Measurements from ENCODE around the gene ANKRD37. TPM values are rescaled to one million over a fixed set of nuclear protein-coding genes. Genes with fewer than 3 reads are reported as not detected.

The ANKRD37 gene
- total RNA-seq, 1 experiment from 2014 or later = 3.6 TPM

- no peaks in the 10 kb centered on the region for H3K4me1 Mint-ChIP-seq (ENCODE audit: low read depth, unreplicated experiment)
- H3K4me3 Mint-ChIP-seq (ENCODE audit: unreplicated experiment) = no peak overlapping the region
- no peak for DNase-seq
- no peaks in the 10 kb centered on the region for H3K9me3 ChIP-seq
- H3K4me3 ChIP-seq (ENCODE audit: low read depth, low read length) = no peak overlapping the region
- no peaks in the 10 kb centered on the region for H3K36me3 Mint-ChIP-seq (ENCODE audit: insufficient read depth, unreplicated experiment)
- H3K27ac Mint-ChIP-seq (ENCODE audit: unreplicated experiment) = no peak overlapping the region
- no peaks in the 10 kb centered on the region for H3K36me3 ChIP-seq (ENCODE audit: control insufficient read depth, insufficient read depth, low read length)
- peaks cover 4% of the 10 kb centered on the region for H3K27me3 Mint-ChIP-seq (ENCODE audit: insufficient read depth, unreplicated experiment)
- BruUV-seq (replicated peaks) = no TSS peak
- ChIA-PET POLR2A (no interaction called here), CTCF (no interaction called here)
- no peak for TF ChIP-seq CTCF (IDR thresholded peaks at IDR 0.05; ENCODE audit: insufficient read depth in 1 of 2, low read depth in 1 of 2, low read length in 1 of 2, severe bottlenecking in 1 of 2, unreplicated experiment in 1 of 2)
- H3K9me3 Mint-ChIP-seq (ENCODE audit: unreplicated experiment) = no peaks in the 10 kb centered on the region
- intact Hi-C loops (cut with micrococcal nuclease; ENCODE audit: unreplicated experiment) = no loop called here
- H3K4me1 ChIP-seq = no peaks in the 10 kb centered on the region
- H3K27me3 ChIP-seq (replicated peaks; ENCODE audit: control insufficient read depth, insufficient read depth, low read length) = no peaks in the 10 kb centered on the region
These were observed 41.2 kb downstream of the ANKRD37 start for GRCh38 chr4:185437809-185438208.

GRCh38 chr4:185441479-185441878, 44.8 kb downstream of the ANKRD37 start:
- H3K4me3 Mint-ChIP-seq (ENCODE audit: unreplicated experiment) = no peak overlapping the region
- TF ChIP-seq CTCF (IDR thresholded peaks at IDR 0.05; ENCODE audit: insufficient read depth in 1 of 2, low read depth in 1 of 2, low read length in 1 of 2, severe bottlenecking in 1 of 2, unreplicated experiment in 1 of 2) = no peak
- DNase-seq = no peak
- no TSS peak for BruUV-seq (replicated peaks)
- no peaks in the 10 kb centered on the region for H3K36me3 Mint-ChIP-seq (ENCODE audit: insufficient read depth, unreplicated experiment)
- CTCF ChIA-PET = no interaction called here
- POLR2A ChIA-PET = no interaction called here
- H3K27me3 Mint-ChIP-seq (ENCODE audit: insufficient read depth, unreplicated experiment) = peaks cover 4% of the 10 kb centered on the region
- H3K27ac Mint-ChIP-seq (ENCODE audit: unreplicated experiment) = no peak overlapping the region
- no peaks in the 10 kb centered on the region for H3K9me3 Mint-ChIP-seq (ENCODE audit: unreplicated experiment)
- no peaks in the 10 kb centered on the region for H3K4me1 ChIP-seq
- no peaks in the 10 kb centered on the region for H3K36me3 ChIP-seq (ENCODE audit: control insufficient read depth, insufficient read depth, low read length)
- H3K9me3 ChIP-seq = no peaks in the 10 kb centered on the region
- H3K4me3 ChIP-seq (ENCODE audit: low read depth, low read length) = no peak overlapping the region
- H3K4me1 Mint-ChIP-seq (ENCODE audit: low read depth, unreplicated experiment) = no peaks in the 10 kb centered on the region
- H3K27me3 ChIP-seq (replicated peaks; ENCODE audit: control insufficient read depth, insufficient read depth, low read length) = no peaks in the 10 kb centered on the region
- intact Hi-C loops (cut with micrococcal nuclease; ENCODE audit: unreplicated experiment) = no loop called here

GRCh38 chr4:185445209-185445608, 48.6 kb downstream of the ANKRD37 start:
- H3K4me3 ChIP-seq (ENCODE audit: low read depth, low read length) = no peak overlapping the region
- H3K4me3 Mint-ChIP-seq (ENCODE audit: unreplicated experiment) = no peak overlapping the region
- no peak for DNase-seq
- no peaks in the 10 kb centered on the region for H3K4me1 ChIP-seq
- intact Hi-C loops (cut with micrococcal nuclease; ENCODE audit: unreplicated experiment) = no loop called here
- H3K27ac Mint-ChIP-seq (ENCODE audit: unreplicated experiment) = no peak overlapping the region
- no peaks in the 10 kb centered on the region for H3K9me3 ChIP-seq
- H3K36me3 ChIP-seq (ENCODE audit: control insufficient read depth, insufficient read depth, low read length) = no peaks in the 10 kb centered on the region
- H3K4me1 Mint-ChIP-seq (ENCODE audit: low read depth, unreplicated experiment) = no peaks in the 10 kb centered on the region
- H3K9me3 Mint-ChIP-seq (ENCODE audit: unreplicated experiment) = no peaks in the 10 kb centered on the region
- no peaks in the 10 kb centered on the region for H3K36me3 Mint-ChIP-seq (ENCODE audit: insufficient read depth, unreplicated experiment)
- no TSS peak for BruUV-seq (replicated peaks)
- TF ChIP-seq CTCF (IDR thresholded peaks at IDR 0.05; ENCODE audit: insufficient read depth in 1 of 2, low read depth in 1 of 2, low read length in 1 of 2, severe bottlenecking in 1 of 2, unreplicated experiment in 1 of 2) = no peak
- POLR2A ChIA-PET = no interaction called here
- H3K27me3 ChIP-seq (replicated peaks; ENCODE audit: control insufficient read depth, insufficient read depth, low read length) = no peaks in the 10 kb centered on the region
- CTCF ChIA-PET = no interaction called here
- peaks cover 4% of the 10 kb centered on the region for H3K27me3 Mint-ChIP-seq (ENCODE audit: insufficient read depth, unreplicated experiment)

Other genes with a start within 250 kb of the ANKRD37 start
- 18.0 and 20.3 TPM in 2 replicates for gene CFAP97, start 192.8 kb upstream of the ANKRD37 start, total RNA-seq (2022)
- gene SNX25, start 187.2 kb upstream of the ANKRD37 start, total RNA-seq (2022) = 9.3 and 10.2 TPM in 2 replicates
- 0.20 and 0.46 TPM in 2 replicates for gene LRP2BP, start 917 bp upstream of the ANKRD37 start, total RNA-seq (2022)
- 17.4 and 26.2 TPM in 2 replicates for gene UFSP2, start 29.1 kb downstream of the ANKRD37 start, total RNA-seq (2022)
- not detected in 2 replicates for gene CCDC110, start 74.9 kb downstream of the ANKRD37 start, total RNA-seq (2022)
- gene PDLIM3, start 138.7 kb downstream of the ANKRD37 start, total RNA-seq (2022) = 3.6 and 4.8 TPM in 2 replicates